ENCODE data around the gene TTYH3.

The TTYH3 gene

DNA sequence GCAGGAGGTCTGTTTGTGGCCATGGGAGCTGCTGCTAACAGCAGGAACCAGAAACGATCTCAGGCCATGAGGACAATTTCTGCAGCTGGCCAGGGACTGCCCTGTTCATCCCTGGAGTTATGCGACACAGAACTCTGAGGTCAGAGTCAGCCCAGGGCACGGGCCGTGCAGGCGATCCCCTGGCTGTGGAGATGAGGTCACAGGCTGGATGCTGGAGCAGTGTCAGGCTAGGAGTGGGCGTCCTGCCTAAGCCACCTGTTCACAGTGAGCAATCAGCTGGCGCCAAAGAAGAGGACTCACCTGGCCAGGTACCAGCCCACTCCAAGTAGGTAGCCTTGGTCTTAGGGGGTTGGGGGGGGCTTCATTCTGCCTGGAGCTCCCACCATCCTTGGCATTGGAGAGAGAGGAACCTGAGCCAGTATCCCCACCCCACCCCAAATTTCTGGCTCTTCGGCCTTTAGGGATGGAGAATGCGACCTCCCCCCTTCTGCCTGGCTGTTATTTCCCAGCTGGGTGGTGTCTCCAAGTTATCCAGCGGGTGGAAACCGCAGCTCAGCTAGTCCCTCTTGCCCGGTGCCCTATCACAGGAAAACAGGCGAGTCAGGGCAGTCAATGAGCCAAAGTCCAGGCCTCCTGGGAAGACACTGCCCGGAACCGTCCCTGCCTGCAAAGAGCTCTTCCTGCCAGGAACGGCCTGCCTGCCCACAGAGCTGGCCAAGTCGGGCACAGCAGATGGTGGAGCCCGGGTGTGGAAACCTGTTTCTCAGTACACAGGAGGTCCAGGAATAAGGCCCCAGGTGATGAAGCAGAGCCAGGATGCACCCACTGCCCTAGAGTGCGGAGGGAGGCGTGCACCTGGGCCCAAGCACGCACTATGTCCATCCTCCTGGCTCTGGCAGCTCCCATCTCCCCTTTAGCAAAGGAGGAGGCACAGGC is 1.8 kb upstream of the TTYH3 start:
- peak; percentile 69 for DNase-seq

DNA sequence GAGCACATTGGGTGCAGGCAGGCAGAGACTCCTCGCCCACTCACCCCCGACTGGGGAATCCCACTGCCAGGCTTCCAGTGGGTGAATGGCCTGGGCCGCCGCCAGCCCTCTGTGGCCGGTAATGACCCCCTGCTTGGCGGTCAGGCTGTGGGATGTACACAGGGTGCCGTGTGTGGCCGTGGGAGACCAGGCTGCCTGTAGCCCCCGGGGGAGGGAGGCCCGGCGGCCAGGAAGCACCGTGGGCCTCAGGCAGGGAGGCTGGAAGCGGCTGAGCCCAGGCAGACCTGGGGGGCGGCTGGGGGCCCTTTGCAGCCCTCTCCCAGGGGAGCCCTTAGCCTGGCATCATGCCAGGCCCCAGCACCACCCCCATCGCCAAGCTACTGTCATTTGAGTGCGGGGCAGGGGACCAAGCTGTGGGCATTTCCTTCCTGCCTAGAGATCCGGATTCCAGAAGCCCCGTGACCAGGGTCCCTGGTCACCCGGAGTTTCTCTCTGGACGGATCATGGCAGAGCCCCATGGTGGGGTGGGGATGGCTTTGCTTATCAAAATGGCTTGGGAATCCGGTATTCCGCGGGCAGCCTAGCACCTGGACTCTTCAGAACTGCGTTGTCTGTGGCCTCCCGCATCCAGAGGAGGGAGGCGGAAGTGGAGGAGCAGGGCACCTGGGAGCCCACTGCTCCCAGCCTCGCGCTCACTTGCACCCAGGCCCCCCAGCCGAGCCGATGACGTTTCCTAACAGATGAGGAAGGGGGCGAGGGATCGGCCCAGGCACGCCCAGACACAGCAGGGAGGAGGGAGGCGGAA is 1.1 kb downstream of the TTYH3 start:
- peak; percentile 91 for DNase-seq
- in situ Hi-C loops (cut with HindIII; ENCODE audit: low pct_ligation_motif_present, low pct_unique_long_range_greater_than_20kb, low sequenced_read_pairs): no loop called here

More for the DNA sequence above, 1.8 kb upstream of the TTYH3 start:
- in situ Hi-C loops (cut with HindIII; ENCODE audit: low pct_ligation_motif_present, low pct_unique_long_range_greater_than_20kb, low sequenced_read_pairs): no loop called here

GRCh38 chr7:2633538-2634266 is 1.9 kb downstream of the TTYH3 start:
- peak; percentile 93 for DNase-seq
- in situ Hi-C loops (cut with HindIII; ENCODE audit: low pct_ligation_motif_present, low pct_unique_long_range_greater_than_20kb, low sequenced_read_pairs): no loop called here

DNA sequence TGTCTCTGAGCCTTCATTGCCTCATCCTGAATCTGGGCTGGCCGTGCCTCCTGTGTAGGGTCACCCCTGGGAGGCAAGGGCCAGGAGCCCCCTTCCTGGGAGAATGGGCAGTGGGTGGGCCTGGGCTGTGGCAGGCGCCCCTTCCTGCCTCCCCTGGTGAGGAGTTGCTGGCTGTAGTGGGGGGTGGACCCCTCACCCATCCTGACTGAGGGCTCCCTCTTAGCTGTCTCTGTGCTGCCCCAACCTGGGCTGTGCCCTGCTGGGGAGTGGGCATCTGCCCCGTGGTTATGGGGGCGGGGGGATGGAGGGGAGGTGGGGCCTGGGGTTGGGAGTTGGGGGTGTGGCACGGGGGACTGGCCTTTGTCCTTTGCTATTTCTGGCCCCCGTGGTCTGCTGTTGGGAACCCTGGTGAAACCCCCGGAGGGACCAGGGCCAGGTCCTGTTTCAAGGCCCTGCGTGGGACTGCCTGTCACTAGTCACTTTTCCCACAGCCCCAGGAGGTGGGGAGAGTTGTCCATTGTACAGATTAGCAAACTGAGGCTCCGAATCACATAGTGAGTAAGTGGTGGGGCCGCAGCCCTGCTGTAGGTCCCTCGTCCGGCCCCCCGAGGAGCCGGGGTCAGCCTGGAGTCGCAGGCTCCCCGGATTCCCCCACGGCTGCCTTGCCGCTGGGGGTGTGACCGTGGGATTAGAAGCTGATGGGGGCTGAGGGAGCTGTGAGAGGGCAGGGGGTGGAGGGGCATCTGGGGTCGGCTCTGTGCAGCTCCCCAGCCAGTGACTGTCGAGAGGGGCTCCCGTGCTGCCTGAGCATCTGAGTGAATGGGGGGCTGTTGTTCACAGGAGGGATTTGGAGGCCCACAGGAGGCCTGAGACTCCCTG is 2.7 kb downstream of the TTYH3 start:
- in situ Hi-C loops (cut with HindIII; ENCODE audit: low pct_ligation_motif_present, low pct_unique_long_range_greater_than_20kb, low sequenced_read_pairs): no loop called here
- no peak for DNase-seq

DNA sequence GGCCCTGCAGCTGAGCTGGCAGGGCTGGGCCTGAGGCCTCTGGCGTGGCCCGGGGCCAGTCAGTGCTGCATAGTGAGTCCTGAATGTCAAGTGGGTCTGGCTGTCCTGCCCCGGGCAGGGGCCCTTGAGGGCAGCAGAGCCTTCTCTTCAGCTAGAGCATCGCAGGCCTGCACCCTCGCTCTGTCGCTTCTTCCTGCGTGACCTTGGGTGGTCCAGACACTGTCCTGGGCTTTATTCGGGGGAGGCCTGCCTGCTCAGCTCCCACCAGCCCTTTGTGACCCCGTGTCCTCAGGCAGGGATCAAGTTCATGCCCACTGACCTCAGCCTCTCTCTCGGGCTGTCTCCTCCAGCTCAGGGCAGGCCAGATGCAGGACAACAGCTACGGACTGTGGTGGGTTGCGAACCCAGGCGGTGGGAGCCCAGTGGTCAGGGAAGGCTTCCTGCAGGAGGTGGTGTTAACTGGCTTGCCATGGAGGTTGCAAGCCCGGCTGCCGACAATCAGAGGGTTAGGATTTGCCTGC is 3.4 kb downstream of the TTYH3 start:
- no peak for DNase-seq
- in situ Hi-C loops (cut with HindIII; ENCODE audit: low pct_ligation_motif_present, low pct_unique_long_range_greater_than_20kb, low sequenced_read_pairs): no loop called here

- in situ Hi-C loops (cut with HindIII; ENCODE audit: low pct_ligation_motif_present, low pct_unique_long_range_greater_than_20kb, low sequenced_read_pairs): no loop called here
- DNase-seq: peak; percentile 51
Measured at GRCh38 chr7:2635810-2636701, 4.3 kb downstream of the TTYH3 start.

- no peak for DNase-seq
- in situ Hi-C loops (cut with HindIII; ENCODE audit: low pct_ligation_motif_present, low pct_unique_long_range_greater_than_20kb, low sequenced_read_pairs): no loop called here
Measured at GRCh38 chr7:2637066-2637471, 5.3 kb downstream of the TTYH3 start.

DNA sequence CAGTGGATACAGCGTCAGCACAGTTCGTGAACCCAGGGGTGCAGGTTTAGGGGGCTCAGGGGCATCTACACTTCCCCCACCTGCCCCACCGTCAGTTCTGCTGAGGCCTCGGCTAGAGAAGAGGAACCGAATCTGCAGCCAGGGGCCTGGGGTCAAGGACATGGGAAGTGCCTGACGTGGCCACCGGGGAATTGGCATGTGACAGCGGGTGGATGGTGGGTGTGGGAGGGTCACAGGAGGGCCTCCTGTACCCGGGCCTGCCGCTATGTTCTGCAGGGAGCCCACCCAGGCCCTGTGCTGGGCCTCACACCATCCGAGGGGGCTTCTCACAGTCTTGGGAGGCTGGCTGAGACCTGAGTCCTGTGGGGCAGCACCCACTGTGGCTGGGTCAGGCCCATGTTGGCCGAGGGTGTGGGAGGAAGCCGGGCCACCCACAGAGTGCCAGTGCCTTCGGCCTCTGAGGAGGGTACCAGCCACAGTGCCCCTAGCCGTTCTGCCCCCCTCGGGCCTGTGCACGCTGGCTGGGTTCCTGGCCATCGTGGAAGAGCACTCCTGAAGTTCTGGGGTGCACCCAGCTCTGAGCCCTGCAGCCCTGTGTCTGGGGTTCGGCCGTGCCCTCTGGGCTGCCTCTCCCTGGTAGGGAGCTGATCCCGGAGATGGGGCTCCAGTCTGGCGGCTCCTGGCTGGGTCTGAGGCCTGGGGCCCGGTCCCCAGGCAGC is 5.9 kb downstream of the TTYH3 start:
- no peak for DNase-seq
- in situ Hi-C loops (cut with HindIII; ENCODE audit: low pct_ligation_motif_present, low pct_unique_long_range_greater_than_20kb, low sequenced_read_pairs): no loop called here

DNA sequence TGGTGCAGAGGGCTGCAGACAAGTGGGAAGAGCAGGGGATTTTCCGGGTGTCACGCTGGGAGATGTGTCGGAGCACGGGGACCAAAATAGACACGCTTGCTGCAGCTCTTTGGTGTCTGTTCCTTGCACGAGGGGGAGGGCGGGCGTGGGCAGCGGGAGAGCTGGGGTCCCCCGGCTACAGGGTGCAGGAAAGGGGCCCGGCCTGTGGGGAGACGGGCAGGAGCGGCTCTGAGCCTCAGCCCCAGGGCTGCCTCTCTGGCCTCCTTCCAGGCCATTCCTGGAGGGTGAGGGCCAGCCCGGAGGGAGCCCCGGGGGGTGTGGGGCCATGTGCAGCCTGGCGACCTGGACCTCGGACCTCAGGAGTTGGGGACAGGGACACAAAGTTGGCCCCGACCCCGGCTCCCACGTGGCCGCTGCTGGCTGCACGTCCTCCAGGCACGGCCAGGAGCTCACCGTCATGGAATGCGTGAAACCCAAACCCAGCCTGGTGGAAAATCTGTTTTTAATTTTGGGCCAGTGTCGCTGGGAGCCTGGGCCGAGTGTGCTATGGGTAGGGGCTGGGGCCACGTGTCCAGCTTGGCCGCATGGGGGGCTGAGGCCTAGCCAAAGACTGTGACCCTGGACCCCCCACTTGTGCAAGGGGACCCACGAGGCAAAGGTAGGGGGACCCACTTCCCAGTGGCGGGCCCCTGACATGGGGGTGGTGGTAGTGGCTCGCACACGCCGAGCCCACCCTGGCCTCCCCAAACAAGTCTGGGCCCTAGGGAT is 6.6 kb downstream of the TTYH3 start:
- in situ Hi-C loops (cut with HindIII; ENCODE audit: low pct_ligation_motif_present, low pct_unique_long_range_greater_than_20kb, low sequenced_read_pairs): no loop called here
- DNase-seq: peak; percentile 52

DNA sequence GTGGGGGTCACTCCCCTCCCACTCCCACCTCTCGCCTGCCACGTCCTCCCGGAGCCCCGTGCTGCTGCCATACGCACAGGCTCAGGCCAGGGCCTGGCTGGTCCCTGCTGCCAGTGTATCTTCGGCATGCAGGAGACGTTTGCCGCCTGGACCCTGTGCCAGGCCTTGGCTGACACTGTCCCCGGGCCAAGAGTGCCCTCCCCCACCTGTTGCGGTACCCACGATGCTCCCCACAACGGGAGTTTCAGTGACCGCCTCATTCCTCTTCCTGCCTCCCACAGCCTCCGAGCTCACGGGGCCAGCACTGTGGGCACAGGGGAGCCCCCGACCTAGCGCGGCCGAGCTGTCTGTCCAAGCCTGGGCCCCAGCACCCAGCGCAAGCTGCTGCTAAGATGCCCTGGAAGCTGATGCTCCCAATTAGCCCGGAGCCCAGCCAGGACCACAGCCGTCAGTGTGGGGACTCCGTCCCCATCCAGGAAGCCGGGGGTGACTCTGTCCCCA is 7.4 kb downstream of the TTYH3 start:
- in situ Hi-C loops (cut with HindIII; ENCODE audit: low pct_ligation_motif_present, low pct_unique_long_range_greater_than_20kb, low sequenced_read_pairs): no loop called here
- no peak for DNase-seq

- no peak for DNase-seq
- in situ Hi-C loops (cut with HindIII; ENCODE audit: low pct_ligation_motif_present, low pct_unique_long_range_greater_than_20kb, low sequenced_read_pairs): no loop called here
Measured at GRCh38 chr7:2639695-2640481, 8.1 kb downstream of the TTYH3 start.

GRCh38 chr7:2640482-2640830 is 8.7 kb downstream of the TTYH3 start:
- DNase-seq: peak; percentile 39
- in situ Hi-C loops (cut with HindIII; ENCODE audit: low pct_ligation_motif_present, low pct_unique_long_range_greater_than_20kb, low sequenced_read_pairs): no loop called here

- in situ Hi-C loops (cut with HindIII; ENCODE audit: low pct_ligation_motif_present, low pct_unique_long_range_greater_than_20kb, low sequenced_read_pairs): no loop called here
- DNase-seq: peak; percentile 63
Measured at GRCh38 chr7:2640846-2641316, 9.1 kb downstream of the TTYH3 start.

DNA sequence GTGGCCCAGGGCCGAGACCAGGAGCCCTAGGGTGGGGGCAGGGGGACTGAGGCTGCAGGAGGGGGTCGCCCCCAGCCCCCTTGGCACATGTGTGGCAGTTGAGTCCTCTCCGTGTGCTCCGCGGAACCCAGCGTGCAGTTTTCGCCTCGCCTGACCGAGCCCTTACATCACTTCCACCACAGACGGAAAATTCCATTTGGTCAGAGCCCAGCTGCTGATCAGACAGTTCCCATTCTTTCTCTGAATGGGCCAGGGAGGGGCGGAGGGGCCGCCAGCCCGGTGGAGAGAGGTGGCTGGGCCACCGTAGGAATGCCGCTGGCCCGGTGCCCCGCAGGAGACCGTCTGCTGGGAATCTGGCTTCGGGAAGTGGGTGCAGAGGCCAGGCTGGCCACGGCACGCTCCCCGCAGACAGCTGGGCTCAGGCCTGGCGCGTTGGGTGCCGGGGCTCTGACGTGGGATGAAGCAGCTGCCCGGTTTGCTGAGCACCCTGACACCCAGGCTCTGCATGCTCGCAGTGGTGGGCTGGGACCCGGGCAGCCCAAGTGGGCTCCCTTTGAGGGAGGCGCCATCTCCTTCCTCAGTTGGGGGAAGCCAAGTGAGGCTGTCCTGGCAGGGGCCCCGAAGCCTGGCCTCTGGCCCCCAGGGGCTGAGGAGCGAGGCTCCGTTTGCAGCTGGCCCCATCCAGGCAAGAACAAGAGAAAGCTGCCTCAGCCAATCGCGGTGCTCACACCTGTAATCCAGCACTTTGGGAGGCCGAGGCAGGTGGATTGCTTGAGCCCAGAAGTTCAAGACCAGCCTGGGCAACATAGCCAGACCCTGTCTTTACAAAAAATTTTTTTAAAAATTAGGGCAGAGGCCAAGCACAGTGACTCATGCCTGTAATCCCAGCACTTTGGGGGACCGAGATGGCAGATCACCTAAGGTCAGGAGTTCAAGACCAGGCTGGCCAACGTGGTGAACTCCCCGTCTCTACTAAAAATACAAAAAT is 9.9 kb downstream of the TTYH3 start:
- in situ Hi-C loops (cut with HindIII; ENCODE audit: low pct_ligation_motif_present, low pct_unique_long_range_greater_than_20kb, low sequenced_read_pairs): no loop called here
- DNase-seq: peak; percentile 99

Measured in ACHN (cell line).